ENCODE measurements around the gene CYP2W1.

DNA sequence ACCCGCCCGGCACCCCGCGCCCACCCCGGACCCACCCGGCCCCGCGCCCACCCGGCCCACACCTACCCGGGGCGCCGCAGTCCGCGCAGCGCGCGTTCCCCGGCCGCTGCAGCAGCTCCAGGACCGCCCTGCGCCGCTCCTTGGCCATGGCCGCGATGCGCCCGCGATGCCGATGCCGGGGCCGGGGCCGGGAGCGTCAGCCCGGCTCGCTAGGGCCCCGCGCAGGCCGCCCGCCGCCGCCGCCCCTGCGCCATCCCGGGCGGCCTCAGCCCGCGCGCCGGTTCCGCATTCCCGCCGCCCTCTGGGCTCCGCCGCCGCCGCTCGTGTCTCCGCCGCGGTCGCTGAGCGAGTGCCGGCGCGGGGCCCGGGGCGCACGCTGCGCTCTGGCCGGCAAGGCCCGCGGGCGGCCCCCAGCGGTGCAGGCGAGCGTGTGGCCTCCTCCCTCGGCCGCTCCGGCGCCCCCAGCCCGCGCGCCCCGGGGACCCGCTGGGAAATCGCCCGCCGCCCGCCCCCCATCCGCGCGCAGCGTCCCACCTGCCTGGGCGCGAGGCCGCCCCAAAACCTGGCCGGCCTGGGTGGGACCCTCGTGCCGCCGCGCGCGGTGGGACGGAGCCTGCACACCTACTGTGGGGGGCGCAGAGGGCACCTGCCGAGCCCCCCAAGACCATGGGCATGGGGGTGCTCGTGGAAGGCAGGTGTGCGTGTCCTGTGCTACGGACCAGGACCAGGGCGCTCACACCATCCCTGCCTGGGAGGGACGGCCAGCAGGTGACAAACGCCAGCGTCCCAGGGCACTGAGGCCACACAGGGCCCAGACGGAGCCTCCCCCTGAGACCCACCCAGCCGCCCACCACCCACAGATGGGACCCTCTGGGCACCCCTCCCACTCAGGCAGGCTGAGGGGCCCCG lies 28.4 kb upstream of the CYP2W1 start, which contains the start of gene ADAP1:
- TF ChIP-seq, protein P1, sequence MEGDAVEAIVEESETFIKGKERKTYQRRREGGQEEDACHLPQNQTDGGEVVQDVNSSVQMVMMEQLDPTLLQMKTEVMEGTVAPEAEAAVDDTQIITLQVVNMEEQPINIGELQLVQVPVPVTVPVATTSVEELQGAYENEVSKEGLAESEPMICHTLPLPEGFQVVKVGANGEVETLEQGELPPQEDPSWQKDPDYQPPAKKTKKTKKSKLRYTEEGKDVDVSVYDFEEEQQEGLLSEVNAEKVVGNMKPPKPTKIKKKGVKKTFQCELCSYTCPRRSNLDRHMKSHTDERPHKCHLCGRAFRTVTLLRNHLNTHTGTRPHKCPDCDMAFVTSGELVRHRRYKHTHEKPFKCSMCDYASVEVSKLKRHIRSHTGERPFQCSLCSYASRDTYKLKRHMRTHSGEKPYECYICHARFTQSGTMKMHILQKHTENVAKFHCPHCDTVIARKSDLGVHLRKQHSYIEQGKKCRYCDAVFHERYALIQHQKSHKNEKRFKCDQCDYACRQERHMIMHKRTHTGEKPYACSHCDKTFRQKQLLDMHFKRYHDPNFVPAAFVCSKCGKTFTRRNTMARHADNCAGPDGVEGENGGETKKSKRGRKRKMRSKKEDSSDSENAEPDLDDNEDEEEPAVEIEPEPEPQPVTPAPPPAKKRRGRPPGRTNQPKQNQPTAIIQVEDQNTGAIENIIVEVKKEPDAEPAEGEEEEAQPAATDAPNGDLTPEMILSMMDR (IDR thresholded peaks at IDR 0.05), result no peak
- no peak for TF ChIP-seq SP1 (CRISPR knock-in tag; conservative IDR thresholded peaks at IDR 0.05)
- TF ChIP-seq, protein P2, sequence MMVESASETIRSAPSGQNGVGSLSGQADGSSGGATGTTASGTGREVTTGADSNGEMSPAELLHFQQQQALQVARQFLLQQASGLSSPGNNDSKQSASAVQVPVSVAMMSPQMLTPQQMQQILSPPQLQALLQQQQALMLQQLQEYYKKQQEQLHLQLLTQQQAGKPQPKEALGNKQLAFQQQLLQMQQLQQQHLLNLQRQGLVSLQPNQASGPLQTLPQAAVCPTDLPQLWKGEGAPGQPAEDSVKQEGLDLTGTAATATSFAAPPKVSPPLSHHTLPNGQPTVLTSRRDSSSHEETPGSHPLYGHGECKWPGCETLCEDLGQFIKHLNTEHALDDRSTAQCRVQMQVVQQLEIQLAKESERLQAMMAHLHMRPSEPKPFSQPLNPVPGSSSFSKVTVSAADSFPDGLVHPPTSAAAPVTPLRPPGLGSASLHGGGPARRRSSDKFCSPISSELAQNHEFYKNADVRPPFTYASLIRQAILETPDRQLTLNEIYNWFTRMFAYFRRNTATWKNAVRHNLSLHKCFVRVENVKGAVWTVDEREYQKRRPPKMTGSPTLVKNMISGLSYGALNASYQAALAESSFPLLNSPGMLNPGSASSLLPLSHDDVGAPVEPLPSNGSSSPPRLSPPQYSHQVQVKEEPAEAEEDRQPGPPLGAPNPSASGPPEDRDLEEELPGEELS (CRISPR knock-in tag; IDR thresholded peaks at IDR 0.05), result no peak
- TF ChIP-seq PRRX2 (CRISPR knock-in tag; IDR thresholded peaks at IDR 0.05), result no peak
- no peak for TF ChIP-seq ESRRA (CRISPR knock-in tag; IDR thresholded peaks at IDR 0.05; ENCODE audit: borderline replicate concordance)
- TF ChIP-seq FOXJ3 (CRISPR knock-in tag; IDR thresholded peaks at IDR 0.05; ENCODE audit: borderline replicate concordance), result no peak
- TF ChIP-seq, protein P3, sequence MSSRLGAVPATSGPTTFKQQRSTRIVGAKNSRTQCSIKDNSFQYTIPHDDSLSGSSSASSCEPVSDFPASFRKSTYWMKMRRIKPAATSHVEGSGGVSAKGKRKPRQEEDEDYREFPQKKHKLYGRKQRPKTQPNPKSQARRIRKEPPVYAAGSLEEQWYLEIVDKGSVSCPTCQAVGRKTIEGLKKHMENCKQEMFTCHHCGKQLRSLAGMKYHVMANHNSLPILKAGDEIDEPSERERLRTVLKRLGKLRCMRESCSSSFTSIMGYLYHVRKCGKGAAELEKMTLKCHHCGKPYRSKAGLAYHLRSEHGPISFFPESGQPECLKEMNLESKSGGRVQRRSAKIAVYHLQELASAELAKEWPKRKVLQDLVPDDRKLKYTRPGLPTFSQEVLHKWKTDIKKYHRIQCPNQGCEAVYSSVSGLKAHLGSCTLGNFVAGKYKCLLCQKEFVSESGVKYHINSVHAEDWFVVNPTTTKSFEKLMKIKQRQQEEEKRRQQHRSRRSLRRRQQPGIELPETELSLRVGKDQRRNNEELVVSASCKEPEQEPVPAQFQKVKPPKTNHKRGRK (CRISPR knock-in tag; IDR thresholded peaks at IDR 0.05; ENCODE audit: borderline replicate concordance), result no peak
- TF ChIP-seq ZNF232 (CRISPR knock-in tag; IDR thresholded peaks at IDR 0.05), result no peak
